SKM-1 (cell line): ENCODE data around the gene AADAT.
A peak's percentile ranks its signal among the peaks of the same experiment; 100 is the strongest.

ENCODE experiments used
- DNase-seq: peaks from one replicate; lab custom pipeline; 2025; ENCODE audit not compliant: unreplicated experiment; lab: John Stamatoyannopoulos, UW

The AADAT gene

GRCh38 chr4:170035231-170035630, 54.5 kb downstream of the AADAT start:
- DNase-seq, result no peak

- no peak for DNase-seq
Observed at GRCh38 chr4:170033999-170034398, 55.8 kb downstream of the AADAT start.

DNA sequence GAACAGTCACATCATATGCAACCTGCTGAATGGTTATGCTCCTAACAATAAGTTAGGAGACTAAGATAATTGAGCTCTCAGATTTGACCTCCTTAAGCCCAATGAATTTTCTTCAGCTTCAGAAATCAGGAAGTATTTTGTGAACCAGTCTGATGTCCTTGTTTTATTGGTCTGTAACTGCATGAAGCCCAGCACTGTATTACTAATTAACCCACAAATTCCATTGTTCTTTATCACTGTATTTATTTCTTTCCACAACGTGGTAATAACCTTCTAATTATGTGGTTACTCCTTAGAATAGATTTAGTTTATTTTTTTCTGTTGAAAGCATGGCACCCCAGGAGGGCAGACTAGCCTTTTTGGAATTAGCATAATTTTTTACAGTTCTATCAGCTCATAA, 59.6 kb downstream of the AADAT start:
- DNase-seq, result no peak

GRCh38 chr4:170027181-170027829, 62.5 kb downstream of the AADAT start:
- peak; percentile 81 for DNase-seq

- peak; percentile 47 for DNase-seq
Observed at GRCh38 chr4:170026253-170027021, 63.3 kb downstream of the AADAT start, which contains the start of gene MFAP3L. Gene MFAP3L (minus strand): TSS chr4:170026395. CDS start chr4:170005877, 20,518 bp downstream.

GRCh38 chr4:170025523-170026252, 64.1 kb downstream of the AADAT start:
- no peak for DNase-seq

- no peak for DNase-seq
Observed at GRCh38 chr4:170022211-170022610, 67.5 kb downstream of the AADAT start.

GRCh38 chr4:170017252-170017651, 72.5 kb downstream of the AADAT start:
- DNase-seq, result no peak

DNA sequence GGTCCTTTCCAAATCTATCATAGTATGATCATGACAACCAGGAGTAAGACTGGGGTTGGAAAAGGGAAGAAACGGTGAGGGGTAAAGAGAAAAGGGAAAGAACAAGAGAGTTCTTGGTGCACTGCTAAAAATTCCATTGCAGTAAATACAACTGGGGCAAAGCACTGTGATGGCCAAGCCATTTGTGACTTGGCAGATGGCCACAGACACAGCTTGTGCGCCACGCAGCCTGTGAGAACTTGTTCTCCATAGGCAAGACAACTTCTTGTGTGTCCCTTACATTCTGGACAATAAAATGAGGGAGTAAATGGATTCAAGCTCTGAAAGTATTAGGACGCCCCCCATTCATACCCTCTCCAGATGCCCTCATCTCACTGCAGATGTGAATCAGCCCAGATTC, 74.5 kb downstream of the AADAT start:
- no peak for DNase-seq

DNA sequence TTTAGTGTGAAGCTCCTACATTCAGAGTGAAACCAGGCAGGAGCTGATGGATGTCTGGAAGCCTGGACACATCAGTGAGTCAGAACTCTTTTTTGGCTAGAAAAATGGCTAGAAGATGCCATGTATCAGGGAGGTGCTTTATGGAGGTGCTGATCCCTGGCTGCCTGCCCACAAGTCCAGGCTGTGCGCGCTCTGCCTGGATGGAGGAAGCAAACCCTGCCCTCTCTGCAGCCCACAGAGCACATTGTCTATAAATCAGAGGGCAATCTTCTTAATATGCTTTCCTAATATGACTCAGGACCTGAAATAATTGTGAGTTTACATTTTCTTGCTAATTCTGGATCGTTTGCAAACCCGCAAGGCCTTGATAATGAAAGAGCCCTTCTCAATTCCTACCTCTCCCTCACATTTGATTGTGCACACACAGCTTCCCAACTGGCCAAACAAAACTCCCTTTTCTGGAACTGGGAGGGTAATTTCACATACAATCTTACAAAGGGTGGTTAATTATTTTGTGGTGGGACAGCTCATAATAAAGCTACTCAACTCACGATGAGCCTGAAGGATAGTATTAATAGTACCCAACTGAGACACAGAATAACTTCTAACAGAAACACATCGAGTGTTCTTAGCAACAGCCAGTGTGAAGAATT, 75.3 kb downstream of the AADAT start:
- DNase-seq, result no peak

- DNase-seq, result no peak
Observed at GRCh38 chr4:170012629-170012958, 77.2 kb downstream of the AADAT start.

- peak; percentile 74 for DNase-seq
Observed at GRCh38 chr4:170011921-170012628, 77.7 kb downstream of the AADAT start.
